Endometrial microvascular endothelial cells (primary cell): Measurements from ENCODE around the gene MOV10. TPM values are rescaled to one million over a fixed set of nuclear protein-coding genes. Genes with fewer than 3 reads are reported as not detected.

Experiments used
- in situ Hi-C: cut with HindIII; loops from 2 replicates; pipeline ENCODE4 v1.10.0; 2017; ENCODE audit warnings: low sequenced_read_pairs, low pct_unique_long_range_greater_than_20kb; ENCODE audit errors: inconsistent ontology term
- total RNA-seq: library from RNA; depleted of rRNA; stranded (reverse); fragments of >200 nt; gene quantifications from one replicate; pipeline ENCODE4 v1.2.3, GENCODE V29; 2015; ENCODE audit errors: inconsistent ontology term

Gene MOV10
- total RNA-seq, 1 donor from 2014 or later = 44.3 TPM

- in situ Hi-C loops = no loop called here
Observed at GRCh38 chr1:112696578-112697314, 22.3 kb downstream of the MOV10 start.

GRCh38 chr1:112697781-112698201 is 23.3 kb downstream of the MOV10 start:
- in situ Hi-C loops = no loop called here

GRCh38 chr1:112698366-112699310 is 24.2 kb downstream of the MOV10 start:
- in situ Hi-C loops = no loop called here

GRCh38 chr1:112699425-112700144 is 25.1 kb downstream of the MOV10 start:
- in situ Hi-C loops = no loop called here

- in situ Hi-C loops = no loop called here
Observed at GRCh38 chr1:112700290-112701226, 26.1 kb downstream of the MOV10 start.

GRCh38 chr1:112701227-112702066 is 27.0 kb downstream of the MOV10 start:
- in situ Hi-C loops = no loop called here

- in situ Hi-C loops = no loop called here
Observed at GRCh38 chr1:112702067-112702395, 27.6 kb downstream of the MOV10 start.

- in situ Hi-C loops = no loop called here
Observed at GRCh38 chr1:112702420-112703261, 28.2 kb downstream of the MOV10 start.

GRCh38 chr1:112703706-112704105 is 29.2 kb downstream of the MOV10 start:
- in situ Hi-C loops = no loop called here

- in situ Hi-C loops = no loop called here
Observed at GRCh38 chr1:112704391-112704933, 30.0 kb downstream of the MOV10 start.

GRCh38 chr1:112704934-112705627 is 30.6 kb downstream of the MOV10 start:
- in situ Hi-C loops = no loop called here

- in situ Hi-C loops = no loop called here
Observed at GRCh38 chr1:112706505-112707220, 32.2 kb downstream of the MOV10 start, which contains the start of gene RHOC. Gene RHOC (minus strand): TSS chr1:112707127. CDS start chr1:112703799, 3,328 bp downstream.

GRCh38 chr1:112707221-112708001 is 33.0 kb downstream of the MOV10 start:
- in situ Hi-C loops = no loop called here

- in situ Hi-C loops = no loop called here
Observed at GRCh38 chr1:112708002-112708448, 33.6 kb downstream of the MOV10 start.
